H1 (cell line): Measurements from ENCODE around the gene OCEL1.

Experiments used
- HDAC6 ChIP-seq: IDR thresholded peaks from one replicate; pipeline ENCODE4 v1.7.1; 2012; ENCODE audit warnings: low read depth, mild to moderate bottlenecking, inconsistent platforms, low read length, moderate library complexity
- JUND ChIP-seq: IDR thresholded peaks from 2 replicates; pipeline ENCODE4 v1.6.1; 2011; ENCODE audit warnings: mild to moderate bottlenecking, improper control_type of control experiment, low read length
- POLR2AphosphoS5 ChIP-seq: IDR thresholded peaks from 2 replicates; pipeline ENCODE4 v1.6.1; 2011; ENCODE audit warnings: low read depth, low read length
- TAF1 ChIP-seq: IDR thresholded peaks from 2 replicates; pipeline ENCODE4 v1.6.1; 2011; ENCODE audit warnings: mild to moderate bottlenecking, low read depth, low read length
- TAF7 ChIP-seq: optimal IDR thresholded peaks from 2 replicates; pipeline ENCODE3; 2011; ENCODE audit warnings: low read depth, mild to moderate bottlenecking, inconsistent platforms, low read length, moderate library complexity, borderline replicate concordance
- TF ChIP-seq, protein P1 (sequence below), 3 experiments: IDR thresholded peaks; 1 replicate in 2 of 3; 2 replicates in 1 of 3; pipeline versions ENCODE4 v1.5.1 to v1.6.1; 2011; ENCODE audit warnings: low read length in 3 of 3, mild to moderate bottlenecking in 3 of 3, inconsistent platforms in 2 of 3, low read depth in 1 of 3, moderate library complexity in 1 of 3; ENCODE audit not compliant: insufficient read depth in 1 of 3; ENCODE audit errors: control extremely low read depth in 1 of 3
- TF ChIP-seq, protein P2 (sequence below): IDR thresholded peaks from 2 replicates; pipeline ENCODE4 v1.6.1; 2012; ENCODE audit warnings: low read length, inconsistent platforms

DNA sequence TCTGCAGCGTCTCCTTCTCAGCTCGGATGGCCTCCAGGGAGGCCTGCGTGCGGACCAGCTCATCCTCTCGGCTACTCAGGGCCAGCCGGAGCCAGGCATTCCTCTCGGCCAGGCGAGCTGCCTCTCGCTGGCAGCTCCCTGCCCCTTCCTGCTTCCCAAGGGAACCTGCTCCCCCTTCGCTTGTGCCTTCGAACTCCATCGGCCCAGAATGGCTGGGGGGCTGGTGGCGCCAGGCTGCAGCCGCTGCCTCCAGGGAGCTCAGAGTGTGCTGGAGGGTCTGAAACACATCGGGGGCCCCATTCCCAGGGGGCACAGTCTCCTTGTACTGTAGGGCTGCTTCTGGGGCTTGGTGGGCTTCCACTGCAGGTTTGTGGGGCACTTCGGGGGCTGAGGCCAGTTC, 36.5 kb downstream of the OCEL1 start:
- TF ChIP-seq JUND: no peak
- TF ChIP-seq TAF7: no peak
- TF ChIP-seq, protein P1, sequence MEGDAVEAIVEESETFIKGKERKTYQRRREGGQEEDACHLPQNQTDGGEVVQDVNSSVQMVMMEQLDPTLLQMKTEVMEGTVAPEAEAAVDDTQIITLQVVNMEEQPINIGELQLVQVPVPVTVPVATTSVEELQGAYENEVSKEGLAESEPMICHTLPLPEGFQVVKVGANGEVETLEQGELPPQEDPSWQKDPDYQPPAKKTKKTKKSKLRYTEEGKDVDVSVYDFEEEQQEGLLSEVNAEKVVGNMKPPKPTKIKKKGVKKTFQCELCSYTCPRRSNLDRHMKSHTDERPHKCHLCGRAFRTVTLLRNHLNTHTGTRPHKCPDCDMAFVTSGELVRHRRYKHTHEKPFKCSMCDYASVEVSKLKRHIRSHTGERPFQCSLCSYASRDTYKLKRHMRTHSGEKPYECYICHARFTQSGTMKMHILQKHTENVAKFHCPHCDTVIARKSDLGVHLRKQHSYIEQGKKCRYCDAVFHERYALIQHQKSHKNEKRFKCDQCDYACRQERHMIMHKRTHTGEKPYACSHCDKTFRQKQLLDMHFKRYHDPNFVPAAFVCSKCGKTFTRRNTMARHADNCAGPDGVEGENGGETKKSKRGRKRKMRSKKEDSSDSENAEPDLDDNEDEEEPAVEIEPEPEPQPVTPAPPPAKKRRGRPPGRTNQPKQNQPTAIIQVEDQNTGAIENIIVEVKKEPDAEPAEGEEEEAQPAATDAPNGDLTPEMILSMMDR (IDR thresholded peaks at IDR 0.05; ENCODE audit: control extremely low read depth in 1 of 3, insufficient read depth in 1 of 3, low read depth in 1 of 3, low read length in 3 of 3): no peak
- TF ChIP-seq TAF1: no peak
- TF ChIP-seq HDAC6: no peak
- TF ChIP-seq, protein P2, sequence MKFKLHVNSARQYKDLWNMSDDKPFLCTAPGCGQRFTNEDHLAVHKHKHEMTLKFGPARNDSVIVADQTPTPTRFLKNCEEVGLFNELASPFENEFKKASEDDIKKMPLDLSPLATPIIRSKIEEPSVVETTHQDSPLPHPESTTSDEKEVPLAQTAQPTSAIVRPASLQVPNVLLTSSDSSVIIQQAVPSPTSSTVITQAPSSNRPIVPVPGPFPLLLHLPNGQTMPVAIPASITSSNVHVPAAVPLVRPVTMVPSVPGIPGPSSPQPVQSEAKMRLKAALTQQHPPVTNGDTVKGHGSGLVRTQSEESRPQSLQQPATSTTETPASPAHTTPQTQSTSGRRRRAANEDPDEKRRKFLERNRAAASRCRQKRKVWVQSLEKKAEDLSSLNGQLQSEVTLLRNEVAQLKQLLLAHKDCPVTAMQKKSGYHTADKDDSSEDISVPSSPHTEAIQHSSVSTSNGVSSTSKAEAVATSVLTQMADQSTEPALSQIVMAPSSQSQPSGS: no peak
- no peak for TF ChIP-seq POLR2AphosphoS5
